22Rv1 (cell line): Measurements from ENCODE around the gene RERE.

Experiments used
- CTCF ChIP-seq: fragments of 450-650 bp; IDR thresholded peaks from 2 replicates; pipeline ENCODE4 v1.5.1; 2017; ENCODE audit warnings: mild to moderate bottlenecking
- ZFX ChIP-seq: fragments of 450-650 bp; IDR thresholded peaks from 2 replicates; pipeline ENCODE4 v1.6.1; 2017; ENCODE audit warnings: antibody characterized with exemption, borderline replicate concordance

GRCh38 chr1:8823295-8823664 is 5.8 kb upstream of the RERE start:
- TF ChIP-seq CTCF, result no peak
- no peak for TF ChIP-seq ZFX
